OCI-LY3 (cell line): ENCODE measurements around the gene ADTRP.

Experiments used
- EZH2phosphoT487 ChIP-seq: fragments of 200-600 bp; shearing (Covaris generic); IDR thresholded peaks from 2 replicates; pipeline ENCODE4 v1.6.1; 2018; ENCODE audit warnings: antibody characterized with exemption, mixed run types, low read depth
- TF ChIP-seq, protein P1 (sequence below): fragments of 200-600, 300-600 bp; sonication (generic); IDR thresholded peaks from 2 replicates; pipeline ENCODE4 v1.5.1; 2014; ENCODE audit warnings: antibody characterized with exemption, low read length, low read depth

DNA sequence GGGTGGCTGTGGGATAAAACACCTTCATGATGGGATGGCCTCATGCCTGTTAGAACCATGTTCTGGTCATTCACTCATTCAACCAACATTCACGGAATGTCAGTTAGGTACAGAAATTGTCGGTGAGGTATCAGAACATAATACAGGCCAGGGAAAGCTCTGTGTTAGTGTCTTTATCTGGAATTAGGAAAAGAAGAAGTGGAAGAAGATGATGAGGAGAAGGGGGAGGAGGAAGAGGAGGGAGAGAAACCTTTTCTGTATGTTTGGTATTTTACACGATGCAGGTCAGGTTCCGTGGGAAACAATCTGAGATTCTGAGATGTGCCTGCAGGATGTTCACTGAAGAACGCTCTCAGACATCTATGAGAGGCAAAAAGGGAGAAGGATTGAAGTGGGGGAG is 5.6 kb downstream of the ADTRP start:
- TF ChIP-seq, protein P1, sequence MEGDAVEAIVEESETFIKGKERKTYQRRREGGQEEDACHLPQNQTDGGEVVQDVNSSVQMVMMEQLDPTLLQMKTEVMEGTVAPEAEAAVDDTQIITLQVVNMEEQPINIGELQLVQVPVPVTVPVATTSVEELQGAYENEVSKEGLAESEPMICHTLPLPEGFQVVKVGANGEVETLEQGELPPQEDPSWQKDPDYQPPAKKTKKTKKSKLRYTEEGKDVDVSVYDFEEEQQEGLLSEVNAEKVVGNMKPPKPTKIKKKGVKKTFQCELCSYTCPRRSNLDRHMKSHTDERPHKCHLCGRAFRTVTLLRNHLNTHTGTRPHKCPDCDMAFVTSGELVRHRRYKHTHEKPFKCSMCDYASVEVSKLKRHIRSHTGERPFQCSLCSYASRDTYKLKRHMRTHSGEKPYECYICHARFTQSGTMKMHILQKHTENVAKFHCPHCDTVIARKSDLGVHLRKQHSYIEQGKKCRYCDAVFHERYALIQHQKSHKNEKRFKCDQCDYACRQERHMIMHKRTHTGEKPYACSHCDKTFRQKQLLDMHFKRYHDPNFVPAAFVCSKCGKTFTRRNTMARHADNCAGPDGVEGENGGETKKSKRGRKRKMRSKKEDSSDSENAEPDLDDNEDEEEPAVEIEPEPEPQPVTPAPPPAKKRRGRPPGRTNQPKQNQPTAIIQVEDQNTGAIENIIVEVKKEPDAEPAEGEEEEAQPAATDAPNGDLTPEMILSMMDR = no peak
- no peak for TF ChIP-seq EZH2phosphoT487
